Activated CD4-positive, CD25-positive, alpha-beta regulatory T cell (primary cell): ENCODE data around the gene THOC5.
"Not testable (repeated sequence)": the region's sequence is repeated elsewhere in the genome, so short reads cannot be mapped to it uniquely, and the experiment has no call there.

Experiments used
- DNase-seq, 4 experiments: peaks; one replicate each; lab custom pipeline; 2025; lab: John Stamatoyannopoulos, UW

Gene THOC5

DNA sequence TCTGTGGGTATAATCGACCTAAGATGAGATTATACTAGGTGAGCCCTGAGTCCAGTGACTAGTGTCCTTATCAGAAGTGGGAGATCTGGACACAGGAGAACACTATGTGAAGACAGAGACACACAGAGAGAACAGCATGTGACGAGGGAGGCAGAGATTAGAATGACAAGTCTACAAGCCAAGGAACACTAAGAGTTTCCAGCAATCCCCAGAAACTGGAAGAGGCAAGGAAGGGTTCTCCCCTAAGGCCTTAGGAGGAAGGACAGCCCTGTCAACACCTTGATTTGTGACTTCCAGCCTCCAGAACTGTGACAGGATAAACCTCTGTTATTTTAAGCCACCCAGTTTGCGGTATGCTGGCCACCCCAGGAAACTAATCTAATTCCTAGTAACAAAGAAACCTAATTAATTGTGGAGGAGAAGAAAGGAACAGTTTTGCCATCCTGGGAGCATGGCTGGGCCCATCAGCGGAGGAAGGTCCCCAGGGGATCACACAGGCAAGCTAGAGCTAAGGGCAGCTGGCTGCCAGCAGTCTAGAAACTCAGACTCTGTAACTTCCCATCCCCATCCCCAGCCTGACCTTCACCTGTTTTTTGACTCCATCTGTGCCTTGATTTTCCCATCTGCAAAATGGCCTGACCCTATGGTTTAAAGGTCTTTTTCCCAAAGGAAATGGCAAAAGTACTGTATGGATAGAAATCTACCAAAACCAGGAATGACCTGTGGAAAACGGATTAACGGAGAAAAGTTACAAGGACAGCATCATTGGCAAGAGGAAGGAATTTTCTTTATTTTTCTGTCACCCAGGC lies 10.3 kb upstream of the THOC5 start:
- DNase-seq, result no peak

DNA sequence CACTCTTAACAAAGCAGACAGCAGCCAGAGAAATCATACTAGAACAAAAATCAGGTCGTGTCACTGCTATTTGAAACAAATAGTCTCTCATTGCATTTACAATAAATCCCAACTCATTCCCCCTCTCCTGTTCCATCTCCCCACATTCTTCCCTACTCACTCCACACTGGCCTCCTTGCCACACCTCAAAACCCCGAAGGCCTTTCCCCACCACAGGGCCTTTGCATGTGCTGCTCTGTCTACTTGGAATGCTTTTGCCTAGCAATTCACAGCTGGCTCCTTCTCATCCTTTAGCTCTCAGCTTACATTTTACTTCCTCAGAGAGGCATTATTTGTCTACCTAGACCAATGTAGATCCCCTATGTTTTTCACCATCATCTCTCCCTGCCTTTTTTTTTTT lies 6.3 kb upstream of the THOC5 start:
- DNase-seq, result no peak

DNA sequence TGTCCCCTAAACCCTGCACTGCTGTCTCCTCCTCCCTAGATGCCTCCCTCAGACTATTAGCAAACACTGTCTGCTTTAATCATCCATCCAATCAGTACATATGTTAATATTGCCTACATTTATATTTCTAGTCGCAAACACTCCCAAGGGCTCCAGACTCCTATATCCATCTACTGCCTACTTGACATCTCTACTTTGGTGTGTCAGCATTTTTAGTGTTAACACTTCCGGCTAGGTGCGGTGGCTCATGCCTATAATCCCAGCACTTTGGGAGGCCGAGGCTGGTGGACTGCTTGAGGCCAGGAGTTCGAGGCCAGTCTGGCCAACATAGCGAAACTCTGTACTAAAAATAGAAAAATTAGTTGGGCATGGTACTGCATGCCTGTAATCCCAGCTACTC lies 5.5 kb upstream of the THOC5 start:
- no peak for DNase-seq

DNA sequence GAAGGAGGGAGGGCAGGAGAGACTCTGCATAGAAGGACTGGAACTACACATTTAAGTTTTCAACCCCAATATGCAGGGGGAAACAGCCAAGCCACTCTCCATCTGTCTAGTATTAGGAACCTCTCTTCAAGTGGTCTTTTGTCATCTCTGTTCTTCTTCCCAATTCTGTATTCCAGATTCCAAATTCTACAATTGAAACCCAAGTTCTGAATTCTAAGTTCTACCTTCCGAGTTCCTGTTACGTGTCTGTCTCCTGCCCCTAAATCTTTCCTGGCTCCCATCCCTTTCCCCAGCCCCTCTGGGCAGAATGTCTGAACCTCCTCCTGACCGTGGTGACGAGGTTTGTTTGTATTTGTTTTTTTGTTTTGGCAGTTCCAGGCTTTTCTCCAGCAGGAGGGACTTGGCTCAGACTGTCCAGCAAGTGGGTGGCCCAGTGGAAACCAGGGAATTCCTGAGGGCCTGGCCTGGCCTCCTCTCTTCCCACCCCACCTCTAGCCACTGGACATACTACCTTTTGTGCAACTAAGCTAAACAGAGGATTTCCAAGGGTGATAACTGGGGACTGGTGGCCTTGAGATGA lies 1.6 kb upstream of the THOC5 start:
- DNase-seq, result no peak

GRCh38 chr22:29552357-29552756 lies 1.2 kb downstream of the THOC5 start:
- DNase-seq, result not testable (repeated sequence)

DNA sequence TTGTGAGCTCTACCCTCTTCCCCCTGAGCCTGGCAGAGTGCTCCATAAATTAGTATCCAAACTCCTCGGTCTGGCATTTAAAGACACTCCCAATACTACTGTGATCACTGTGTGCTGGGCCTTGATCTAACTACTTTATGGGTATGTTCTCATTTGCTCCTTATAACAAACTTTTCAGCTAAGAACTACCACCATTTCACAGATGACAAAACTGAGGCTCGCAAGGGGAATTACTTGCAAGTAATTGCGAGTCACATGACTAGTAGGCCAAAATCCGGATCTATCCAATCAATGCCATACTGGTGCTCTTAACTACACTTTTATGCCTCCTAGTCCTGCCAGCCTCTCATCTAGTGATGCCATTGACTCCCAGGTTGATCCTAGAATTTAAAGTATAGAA lies 3.6 kb downstream of the THOC5 start:
- no peak for DNase-seq

DNA sequence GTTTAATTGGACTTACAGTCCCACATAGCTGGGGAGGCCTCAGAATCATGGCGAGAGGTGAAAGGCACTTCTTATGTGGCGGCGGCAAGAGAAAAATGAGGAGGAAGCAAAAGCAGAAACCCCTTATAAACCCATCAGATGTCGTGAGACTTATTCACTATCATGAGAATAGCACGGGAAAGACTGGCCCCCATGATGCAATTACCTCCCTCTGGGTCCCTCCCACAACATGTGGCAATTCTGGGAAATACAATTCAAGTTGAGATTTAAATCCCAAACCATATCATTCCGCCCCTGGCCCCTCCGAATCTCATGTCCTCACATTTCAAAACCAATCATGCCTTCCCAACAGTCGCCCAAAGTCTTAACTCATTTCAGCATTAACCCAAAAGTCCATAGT lies 8.5 kb downstream of the THOC5 start:
- not testable (repeated sequence) for DNase-seq

- DNase-seq, result no peak
Observed at GRCh38 chr22:29541845-29542244, 11.7 kb downstream of the THOC5 start.

GRCh38 chr22:29539105-29539504 lies 14.5 kb downstream of the THOC5 start:
- no peak for DNase-seq

DNA sequence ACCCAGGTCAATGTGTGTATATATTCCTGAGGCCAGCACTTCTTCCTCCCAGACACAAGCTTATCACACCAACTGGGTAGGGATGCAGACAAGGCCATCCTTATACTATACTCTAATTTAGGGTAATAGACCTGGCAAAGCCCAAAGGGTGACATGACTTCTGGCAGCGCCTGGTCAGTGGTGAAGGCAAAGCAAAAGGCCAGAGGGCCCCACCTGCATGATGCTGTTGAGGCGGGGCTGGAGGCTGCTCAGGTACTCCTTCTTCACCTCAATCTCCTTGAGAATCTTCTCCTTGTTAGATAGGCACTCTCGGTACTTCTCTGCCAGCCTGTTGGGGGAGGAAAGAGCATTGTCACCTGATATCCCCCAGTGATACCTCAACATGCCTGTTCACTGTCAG lies 17.1 kb downstream of the THOC5 start:
- DNase-seq, result no peak

GRCh38 chr22:29531419-29531818 lies 22.1 kb downstream of the THOC5 start:
- DNase-seq, result no peak

DNA sequence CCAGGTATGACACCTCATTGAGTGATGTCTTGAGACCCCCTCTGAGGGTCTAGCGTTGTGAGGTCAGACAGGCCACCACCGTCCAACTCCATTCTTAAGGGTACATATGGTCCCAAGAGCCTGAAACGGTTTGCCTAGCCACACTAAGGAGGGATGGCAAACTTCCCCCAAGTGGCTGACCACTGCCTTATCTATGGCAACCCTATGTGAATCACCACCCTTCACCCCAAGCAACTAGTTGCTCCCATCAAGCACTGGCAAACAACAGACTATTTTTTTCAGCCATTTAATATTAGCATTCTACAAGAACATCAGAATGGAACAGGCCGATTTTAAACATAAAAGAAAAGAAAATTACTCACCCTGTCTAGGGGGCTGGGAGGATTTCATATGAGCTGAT lies 22.8 kb downstream of the THOC5 start:
- DNase-seq, result no peak

GRCh38 chr22:29528144-29528543 lies 25.4 kb downstream of the THOC5 start:
- DNase-seq, result no peak

GRCh38 chr22:29524442-29525191 lies 28.9 kb downstream of the THOC5 start:
- no peak for DNase-seq

GRCh38 chr22:29523761-29524160 lies 29.8 kb downstream of the THOC5 start:
- DNase-seq, result no peak

GRCh38 chr22:29521526-29521925 lies 32.0 kb downstream of the THOC5 start:
- DNase-seq, result no peak

DNA sequence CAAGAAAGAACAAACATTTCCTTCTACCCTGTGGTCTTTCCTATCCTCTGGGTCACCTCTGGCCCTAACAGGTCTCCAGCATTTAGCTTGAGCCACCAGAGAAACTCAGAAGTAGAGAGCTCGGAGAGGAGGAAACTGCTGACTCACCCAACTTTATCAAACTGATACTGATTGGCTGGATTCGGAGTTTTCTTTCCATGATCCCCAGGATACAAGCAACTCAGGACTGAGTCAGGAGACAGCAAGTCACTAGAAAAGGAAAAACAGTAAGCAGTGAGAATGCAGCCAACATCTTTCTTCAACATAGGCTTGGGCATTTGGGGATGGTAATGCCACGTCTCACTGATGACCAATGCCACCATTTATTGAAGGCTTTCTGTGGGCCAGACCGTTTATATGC lies 32.7 kb downstream of the THOC5 start:
- no peak for DNase-seq

- DNase-seq, result no peak
Observed at GRCh38 chr22:29519996-29520395, 33.6 kb downstream of the THOC5 start.

DNA sequence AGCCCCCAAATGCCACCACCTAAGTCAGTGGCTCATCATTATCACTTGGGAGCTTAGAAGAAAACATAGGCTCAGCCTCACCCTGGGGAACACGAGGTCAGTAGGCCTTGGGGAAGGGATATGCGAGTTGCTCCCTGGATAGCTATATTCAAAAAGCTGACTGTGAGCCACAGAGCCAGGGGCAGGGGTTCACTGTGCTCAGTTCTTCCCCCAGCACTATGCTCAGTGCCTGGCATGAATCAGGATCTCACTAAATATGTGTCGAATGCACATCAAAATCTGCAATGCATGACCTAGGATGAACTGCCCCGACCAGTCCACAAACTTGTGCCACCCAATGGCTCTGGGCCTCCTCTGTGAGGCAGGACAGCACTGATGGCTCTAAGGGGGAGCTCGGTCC lies 35.1 kb downstream of the THOC5 start:
- DNase-seq, result no peak

DNA sequence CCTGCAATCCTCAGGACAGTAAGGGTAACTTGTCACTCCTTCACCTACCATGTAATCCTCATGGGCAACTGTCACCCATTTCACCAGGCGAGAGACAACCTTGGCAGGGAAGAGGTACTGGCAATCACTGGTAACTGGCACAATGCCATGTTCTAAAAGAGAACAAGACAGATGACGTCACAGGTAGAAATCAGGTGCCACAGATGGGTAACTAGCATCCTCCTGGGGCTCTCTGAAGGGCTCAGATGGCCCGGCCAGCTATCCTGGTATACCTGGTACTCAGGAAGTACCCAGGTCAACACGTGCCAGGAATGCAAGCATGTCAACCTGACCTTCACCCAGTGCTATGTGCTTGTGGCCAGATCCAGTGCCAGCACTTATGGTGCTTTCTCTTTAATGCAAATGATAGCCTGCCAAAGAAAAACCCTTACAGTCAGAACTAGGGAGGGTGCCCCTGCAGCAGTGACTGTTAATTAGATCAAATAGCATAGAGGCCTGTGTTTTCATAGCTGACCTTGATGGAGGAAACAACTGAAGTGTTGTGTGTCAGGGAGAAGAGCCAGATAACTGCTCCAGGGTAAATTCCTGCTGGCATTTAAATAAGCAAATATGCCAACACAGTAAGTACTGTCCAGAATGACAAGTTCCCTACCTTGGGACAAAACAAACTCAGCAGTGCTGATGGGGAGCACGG lies 36.2 kb downstream of the THOC5 start:
- no peak for DNase-seq

DNA sequence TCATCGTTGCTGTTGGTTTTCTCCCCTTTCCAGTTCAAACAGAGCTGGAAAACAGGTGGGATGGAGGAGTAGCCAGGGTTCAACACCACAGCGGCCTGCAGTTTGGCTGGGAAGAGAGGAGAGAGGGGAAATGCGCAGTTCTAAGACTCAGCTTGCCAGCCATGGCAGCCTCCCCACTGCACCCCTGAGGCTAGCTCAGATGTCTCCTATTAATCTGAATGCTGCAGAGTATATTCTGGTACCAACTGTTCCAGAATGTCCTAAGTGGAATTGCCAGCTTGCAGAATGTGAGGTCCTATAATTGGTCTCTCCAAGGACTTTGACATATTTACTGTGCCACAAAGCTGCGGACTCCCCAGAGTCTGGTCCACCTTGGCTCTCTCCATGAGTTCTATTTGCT lies 41.5 kb downstream of the THOC5 start:
- DNase-seq, result no peak

DNA sequence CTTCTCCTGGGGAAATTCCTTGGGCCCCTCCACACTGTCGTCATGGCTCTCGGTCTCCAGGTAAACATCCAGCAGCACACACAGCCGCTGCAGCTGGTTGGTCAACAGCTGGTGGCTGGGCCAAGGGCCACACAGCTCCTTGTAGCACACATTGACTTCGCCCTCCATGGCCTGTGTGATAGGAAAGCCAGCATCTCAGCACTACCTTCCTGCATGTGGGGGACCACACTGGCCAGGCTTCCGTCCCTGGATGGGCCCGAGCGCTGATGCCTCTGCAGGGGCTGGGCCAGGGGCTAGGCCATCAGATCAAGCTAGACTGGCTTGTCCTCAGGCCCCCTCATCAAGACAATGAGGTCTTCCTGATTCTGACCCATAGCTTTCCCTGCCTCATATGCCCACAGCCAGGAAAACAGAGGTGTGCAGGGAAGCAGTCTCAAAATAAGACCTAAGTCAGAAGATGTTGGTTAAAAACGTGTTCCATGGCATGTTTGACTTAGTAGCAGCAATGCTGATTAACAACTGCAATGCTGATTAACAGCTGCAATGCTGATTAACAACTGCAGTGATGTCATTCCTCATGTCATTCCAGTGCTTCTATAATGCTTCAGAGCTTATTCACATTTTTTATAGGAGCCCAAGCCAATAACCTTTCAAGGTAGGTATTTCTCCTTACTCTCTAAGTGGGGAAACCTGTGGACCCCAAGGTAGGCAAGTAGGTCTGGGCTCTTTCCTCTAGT lies 42.3 kb downstream of the THOC5 start:
- no peak for DNase-seq
